HG03060 (cell line): ENCODE results near the gene AGPS.
A peak's percentile ranks its signal among the peaks of the same experiment; 100 is the strongest.
"Not testable (repeated sequence)": the region's sequence is repeated elsewhere in the genome, so short reads cannot be mapped to it uniquely, and the experiment has no call there.

Experiments
- ATAC-seq: cut with Tn5 transposase; IDR thresholded peaks from one replicate; pipeline ENCODE4 v1.9.1; 2021; ENCODE audit warnings: low read depth, moderate number of reproducible peaks; ENCODE audit not compliant: unreplicated experiment

AGPS gene

GRCh38 chr2:177545981-177546585 is 153.5 kb downstream of the AGPS start:
- no peak for ATAC-seq

GRCh38 chr2:177547122-177547521 is 154.5 kb downstream of the AGPS start:
- peak; percentile 96 for ATAC-seq

GRCh38 chr2:177547772-177548171 is 155.2 kb downstream of the AGPS start:
- no peak for ATAC-seq

- no peak for ATAC-seq
Measured at GRCh38 chr2:177548636-177549035, 156.1 kb downstream of the AGPS start.

- no peak for ATAC-seq
Measured at GRCh38 chr2:177549171-177549570, 156.6 kb downstream of the AGPS start.

- no peak for ATAC-seq
Measured at GRCh38 chr2:177550264-177551200, 158.0 kb downstream of the AGPS start.

GRCh38 chr2:177551360-177551759 is 158.8 kb downstream of the AGPS start:
- ATAC-seq = not testable (repeated sequence)

- ATAC-seq = no peak
Measured at GRCh38 chr2:177551989-177552421, 159.4 kb downstream of the AGPS start.

- ATAC-seq = peak; percentile 81
Measured at GRCh38 chr2:177552422-177553175, 160.0 kb downstream of the AGPS start.

- no peak for ATAC-seq
Measured at GRCh38 chr2:177553176-177553884, 160.8 kb downstream of the AGPS start.

- ATAC-seq = no peak
Measured at GRCh38 chr2:177554365-177554764, 161.8 kb downstream of the AGPS start.

- ATAC-seq = no peak
Measured at GRCh38 chr2:177556153-177556552, 163.6 kb downstream of the AGPS start.

GRCh38 chr2:177557794-177558193 is 165.2 kb downstream of the AGPS start:
- no peak for ATAC-seq

- no peak for ATAC-seq
Measured at GRCh38 chr2:177559638-177560037, 167.1 kb downstream of the AGPS start.

- no peak for ATAC-seq
Measured at GRCh38 chr2:177568390-177568789, 175.8 kb downstream of the AGPS start.

- no peak for ATAC-seq
Measured at GRCh38 chr2:177568893-177569292, 176.3 kb downstream of the AGPS start.

- no peak for ATAC-seq
Measured at GRCh38 chr2:177572236-177572671, 179.7 kb downstream of the AGPS start.

GRCh38 chr2:177573120-177573519 is 180.5 kb downstream of the AGPS start:
- ATAC-seq = no peak

- ATAC-seq = no peak
Measured at GRCh38 chr2:177574356-177574755, 181.8 kb downstream of the AGPS start.

- no peak for ATAC-seq
Measured at GRCh38 chr2:177575358-177575757, 182.8 kb downstream of the AGPS start.
